SK-N-SH (cell line): ENCODE results near the gene CREB5. TPM values are rescaled to one million over a fixed set of nuclear protein-coding genes. Genes with fewer than 3 reads are reported as not detected.
A peak's percentile ranks its signal among the peaks of the same experiment; 100 is the strongest.

ENCODE experiments used
- CTCF ChIA-PET: fragments of 300-600, 350-600 bp; formaldehyde crosslinking; extraction: SDS; loops from one replicate; lab custom pipeline; 2021; lab: Yijun Ruan, JAX
- POLR2A ChIA-PET: fragments of 350-600 bp; sonication (Branson Sonifier 250); formaldehyde crosslinking; extraction: SDS; loops from one replicate; lab custom pipeline; 2020; ENCODE audit warnings: antibody characterized with exemption, inconsistent platforms; lab: Yijun Ruan, JAX
- DNase-seq: peaks from one replicate; pipeline ENCODE4 v3.0.0; 2012
- H2AFZ ChIP-seq: fragments of 200-600 bp; sonication (generic); 2 replicates; pipeline ENCODE4 v1.8.1; 2016; ENCODE audit warnings: antibody characterized with exemption, mild to moderate bottlenecking, low read depth
- H3F3A ChIP-seq: fragments of 200-600 bp; sonication (generic); replicated peaks from 2 replicates; pipeline ENCODE3; 2016; ENCODE audit warnings: antibody characterized with exemption, mild to moderate bottlenecking; ENCODE audit not compliant: insufficient read depth
- H3K27ac ChIP-seq, 2 experiments: fragments of 200-500 bp in 1 of 2; fragments of 200-600 bp in 1 of 2; sonication (Bioruptor generic) in 1 of 2; sonication (generic), shearing (Covaris generic) in 1 of 2; 2 replicates each; pipeline versions ENCODE4 v1.5.1 to v1.6.1; 2014 to 2016; ENCODE audit warnings: low read depth in 2 of 2, inconsistent platforms in 1 of 2, low read length in 1 of 2, mild to moderate bottlenecking in 1 of 2, mixed read lengths in 1 of 2
- H3K27me3 ChIP-seq: fragments of 200-600 bp; sonication (generic), shearing (Covaris generic); 2 replicates; pipeline ENCODE4 v1.6.1; 2016; ENCODE audit warnings: mixed run types; ENCODE audit not compliant: insufficient read depth
- H3K36me3 ChIP-seq, 2 experiments: fragments of 200-500 bp in 1 of 2; fragments of 200-600 bp in 1 of 2; sonication (Bioruptor generic) in 1 of 2; sonication (generic) in 1 of 2; replicated peaks in 1 of 2; 2 replicates each; pipeline versions ENCODE3 to v1.5.1; 2014 to 2016; ENCODE audit warnings: low read length in 1 of 2, mild to moderate bottlenecking in 1 of 2; ENCODE audit not compliant: insufficient read depth in 2 of 2, control insufficient read depth in 1 of 2
- H3K4me1 ChIP-seq, 2 experiments: fragments of 200-500 bp in 1 of 2; fragments of 200-600 bp in 1 of 2; sonication (Bioruptor generic) in 1 of 2; sonication (generic), shearing (Covaris generic) in 1 of 2; 2 replicates each; pipeline versions ENCODE4 v1.5.1 to v1.6.1; 2014 to 2016; ENCODE audit warnings: low read depth in 1 of 2, low read length in 1 of 2, mixed run types in 1 of 2; ENCODE audit not compliant: insufficient read depth in 2 of 2, control insufficient read depth in 1 of 2
- H3K4me2 ChIP-seq: fragments of 200-600 bp; sonication (generic), shearing (Covaris generic); 2 replicates; pipeline ENCODE4 v1.6.1; 2017; ENCODE audit warnings: mixed run types
- H3K4me3 ChIP-seq, 2 experiments: fragments of 200-500 bp in 1 of 2; fragments of 200-600 bp in 1 of 2; sonication (Bioruptor generic) in 1 of 2; sonication (generic), shearing (Covaris generic) in 1 of 2; 2 replicates each; pipeline versions ENCODE4 v1.5.1 to v1.8.1; 2014 to 2016; ENCODE audit warnings: low read depth in 2 of 2, inconsistent platforms in 1 of 2, low read length in 1 of 2, mild to moderate bottlenecking in 1 of 2, mixed read lengths in 1 of 2, moderate library complexity in 1 of 2
- H3K79me2 ChIP-seq: fragments of 200-600 bp; sonication (generic); 2 replicates; pipeline ENCODE4 v1.8.1; 2017; ENCODE audit warnings: mild to moderate bottlenecking; ENCODE audit not compliant: insufficient read depth
- H3K9ac ChIP-seq: fragments of 200-600 bp; sonication (generic); 2 replicates; pipeline ENCODE4 v1.6.1; 2017; ENCODE audit warnings: mixed run types
- H3K9me2 ChIP-seq: fragments of 200-600 bp; sonication (generic); 2 replicates; pipeline ENCODE4 v1.6.1; 2017; ENCODE audit warnings: mixed run types
- H3K9me3 ChIP-seq: fragments of 200-600 bp; sonication (generic); 2 replicates; pipeline ENCODE4 v1.6.1; 2017; ENCODE audit warnings: mixed run types, mild to moderate bottlenecking, moderate library complexity
- H4K20me1 ChIP-seq: fragments of 200-600 bp; sonication (generic); 2 replicates; pipeline ENCODE4 v1.6.1; 2017; ENCODE audit warnings: mild to moderate bottlenecking, mixed run types; ENCODE audit not compliant: insufficient read depth
- EP300 ChIP-seq, 2 experiments: IDR thresholded peaks; 2 replicates each; pipeline versions ENCODE4 v1.4.0 to v1.6.1; 2012; ENCODE audit warnings: borderline replicate concordance in 1 of 2, low read depth in 1 of 2, low read length in 1 of 2
- FOXJ3 ChIP-seq: sonication (generic); formaldehyde crosslinking; IDR thresholded peaks from 2 replicates; pipeline ENCODE4 v1.5.1; 2020; ENCODE audit warnings: mild to moderate bottlenecking, missing genetic modification reagents
- MEF2A ChIP-seq: IDR thresholded peaks from 2 replicates; pipeline ENCODE4 v1.4.0; 2012; ENCODE audit warnings: low read depth, borderline replicate concordance
- NFIC ChIP-seq: IDR thresholded peaks from 2 replicates; pipeline ENCODE4 v1.4.0; 2012; ENCODE audit warnings: borderline replicate concordance
- POLR2AphosphoS5 ChIP-seq: IDR thresholded peaks from 2 replicates; pipeline ENCODE4 v1.6.1; 2012; ENCODE audit warnings: low read depth, low read length
- RXRA ChIP-seq: IDR thresholded peaks from 2 replicates; pipeline ENCODE4 v1.4.0; 2012; ENCODE audit warnings: low read depth, mild to moderate bottlenecking, borderline replicate concordance
- SMC3 ChIP-seq: IDR thresholded peaks from 2 replicates; pipeline ENCODE4 v1.6.1; 2012; ENCODE audit warnings: low read depth, low read length, improper control_type of control experiment
- TCF12 ChIP-seq: IDR thresholded peaks from 2 replicates; pipeline ENCODE4 v1.4.0; 2012
- YY1 ChIP-seq: IDR thresholded peaks from 2 replicates; pipeline ENCODE4 v1.4.0; 2012; ENCODE audit warnings: low read depth, mild to moderate bottlenecking
- WGBS: methylation state at CpG from one replicate; pipeline ENCODE4 v1.1.6; 2017; ENCODE audit warnings: low lambda C conversion rate; 5-methylcytosine and 5-hydroxymethylcytosine counted together
- polyA plus RNA-seq, 3 experiments: library from polyadenylated mRNA; depleted of rRNA; stranded (reverse); fragments of >200 nt; gene quantifications; 2 replicates each; pipeline ENCODE4 v1.2.3, GENCODE V29; 2012
- TF ChIP-seq, protein P1 (sequence below): IDR thresholded peaks from 2 replicates; pipeline ENCODE4 v1.6.1; 2012; ENCODE audit warnings: mild to moderate bottlenecking, low read depth, low read length, moderate library complexity

CREB5 gene
- polyA plus RNA-seq, 1 of the 3 experiments (the other 2 are of a cell fraction), result 19.3 TPM

DNA sequence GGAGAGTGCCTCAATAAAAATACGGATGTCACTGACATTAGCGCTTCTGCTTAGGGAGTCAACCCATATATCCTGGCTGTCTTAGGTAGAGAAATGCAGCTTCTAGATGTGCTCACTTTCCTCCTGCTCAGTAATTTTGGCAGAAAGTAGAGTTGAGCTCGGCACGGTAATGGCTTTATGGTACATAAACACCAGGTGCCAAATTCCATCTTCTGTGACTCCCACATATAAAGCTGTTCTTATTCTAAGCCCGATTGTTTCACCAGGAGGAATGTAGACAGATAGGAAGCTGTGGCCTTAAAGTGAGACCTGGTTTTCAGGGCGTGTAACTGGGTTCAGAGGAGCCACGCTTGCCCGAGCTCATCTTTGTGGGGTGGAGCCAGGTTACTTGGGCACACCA is 143.7 kb downstream of the CREB5 start (continued):
- TF ChIP-seq, protein P1, sequence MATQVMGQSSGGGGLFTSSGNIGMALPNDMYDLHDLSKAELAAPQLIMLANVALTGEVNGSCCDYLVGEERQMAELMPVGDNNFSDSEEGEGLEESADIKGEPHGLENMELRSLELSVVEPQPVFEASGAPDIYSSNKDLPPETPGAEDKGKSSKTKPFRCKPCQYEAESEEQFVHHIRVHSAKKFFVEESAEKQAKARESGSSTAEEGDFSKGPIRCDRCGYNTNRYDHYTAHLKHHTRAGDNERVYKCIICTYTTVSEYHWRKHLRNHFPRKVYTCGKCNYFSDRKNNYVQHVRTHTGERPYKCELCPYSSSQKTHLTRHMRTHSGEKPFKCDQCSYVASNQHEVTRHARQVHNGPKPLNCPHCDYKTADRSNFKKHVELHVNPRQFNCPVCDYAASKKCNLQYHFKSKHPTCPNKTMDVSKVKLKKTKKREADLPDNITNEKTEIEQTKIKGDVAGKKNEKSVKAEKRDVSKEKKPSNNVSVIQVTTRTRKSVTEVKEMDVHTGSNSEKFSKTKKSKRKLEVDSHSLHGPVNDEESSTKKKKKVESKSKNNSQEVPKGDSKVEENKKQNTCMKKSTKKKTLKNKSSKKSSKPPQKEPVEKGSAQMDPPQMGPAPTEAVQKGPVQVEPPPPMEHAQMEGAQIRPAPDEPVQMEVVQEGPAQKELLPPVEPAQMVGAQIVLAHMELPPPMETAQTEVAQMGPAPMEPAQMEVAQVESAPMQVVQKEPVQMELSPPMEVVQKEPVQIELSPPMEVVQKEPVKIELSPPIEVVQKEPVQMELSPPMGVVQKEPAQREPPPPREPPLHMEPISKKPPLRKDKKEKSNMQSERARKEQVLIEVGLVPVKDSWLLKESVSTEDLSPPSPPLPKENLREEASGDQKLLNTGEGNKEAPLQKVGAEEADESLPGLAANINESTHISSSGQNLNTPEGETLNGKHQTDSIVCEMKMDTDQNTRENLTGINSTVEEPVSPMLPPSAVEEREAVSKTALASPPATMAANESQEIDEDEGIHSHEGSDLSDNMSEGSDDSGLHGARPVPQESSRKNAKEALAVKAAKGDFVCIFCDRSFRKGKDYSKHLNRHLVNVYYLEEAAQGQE, result no peak
- TF ChIP-seq FOXJ3 (no peak), SMC3 (no peak), RXRA (no peak)

DNA sequence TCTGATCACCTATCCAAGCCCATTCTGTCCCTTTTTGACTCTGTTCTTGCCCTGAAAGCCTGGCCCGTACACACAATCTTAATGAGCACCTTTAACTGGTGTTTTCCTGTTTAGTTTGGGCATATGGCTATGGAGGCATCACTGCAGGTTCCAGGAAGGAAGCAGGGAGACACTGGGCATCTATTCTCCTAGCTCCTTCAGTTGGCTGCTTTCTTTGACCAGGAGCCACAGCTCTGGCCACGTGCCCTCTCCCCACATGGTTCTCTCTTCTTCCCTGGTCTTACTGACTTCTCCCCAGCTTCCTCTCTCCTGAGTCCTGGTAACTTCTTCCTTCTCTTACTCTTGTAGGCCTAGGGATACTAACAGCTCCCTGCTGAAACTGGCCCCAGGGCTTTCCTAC is 144.4 kb downstream of the CREB5 start:
- Histone ChIP-seq H3K4me1 (peaks cover 0 to 35% of the 10 kb centered on the region in 2 experiments; a peak in 2 of 4 replicates), H2AFZ (no peak overlapping the region), H4K20me1 (no peaks in the 10 kb centered on the region), H3K36me3 (no peaks in the 10 kb centered on the region), H3K9me2 (no peaks in the 10 kb centered on the region), H3F3A (no peaks in the 10 kb centered on the region), H3K9ac (no peak overlapping the region), H3K9me3 (no peaks in the 10 kb centered on the region), H3K79me2 (no peaks in the 10 kb centered on the region), H3K4me3 (no peak overlapping the region), H3K27me3 (no peaks in the 10 kb centered on the region; the same call in 1 of the 2 replicates), H3K27ac (no peak overlapping the region), H3K4me2 (no peak overlapping the region)
- WGBS, result 37% methylated on average over 2 of the region's 2 CpGs
- CTCF ChIA-PET, result interaction anchor here (1.2 to 1.5 kb wide), 2 partner anchors 20 to 297 kb away, joined by 3 read pairs; no protein-coding TSS in a partner anchor
- DNase-seq, result no peak
- POLR2A ChIA-PET, result no interaction called here
- TF ChIP-seq MEF2A, result no peak
- no peak for TF ChIP-seq TCF12
- TF ChIP-seq NFIC, result no peak
- TF ChIP-seq YY1, result no peak

DNA sequence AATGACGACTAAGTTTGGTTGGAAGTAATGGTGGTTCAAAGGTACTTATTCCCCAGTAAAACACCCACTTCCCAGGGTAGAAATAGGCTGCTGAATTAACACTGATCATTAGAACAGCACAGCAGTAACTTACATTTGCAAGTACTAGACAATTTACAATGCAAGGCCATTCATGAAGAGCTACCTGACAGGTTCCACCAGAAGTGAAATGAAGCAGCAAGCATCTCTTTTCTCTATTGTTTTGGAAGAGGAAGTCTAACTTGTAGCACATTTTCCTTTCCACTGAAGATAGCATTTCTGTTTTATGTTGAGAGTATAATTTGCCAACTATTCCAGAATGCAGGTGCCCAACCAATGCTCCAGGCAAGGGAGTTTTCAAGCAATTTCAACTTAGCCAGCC is 145.9 kb downstream of the CREB5 start:
- H2AFZ ChIP-seq, result no peak overlapping the region
- H3F3A ChIP-seq, result no peaks in the 10 kb centered on the region
- 56% methylated on average over 1 of the region's 1 CpG for WGBS
- no peak overlapping the region for H3K4me3 ChIP-seq
- no peak for DNase-seq
- no peaks in the 10 kb centered on the region for H3K79me2 ChIP-seq
- CTCF ChIA-PET, result interaction anchor here (1.7 to 3.0 kb wide), 2 partner anchors 12 to 69 kb away, joined by 4 to 15 read pairs; no protein-coding TSS in a partner anchor
- no peaks in the 10 kb centered on the region for H3K36me3 ChIP-seq
- H3K9me2 ChIP-seq, result no peaks in the 10 kb centered on the region
- POLR2A ChIA-PET, result no interaction called here
- H3K9ac ChIP-seq, result no peak overlapping the region
- H3K4me1 ChIP-seq, result peaks cover 0 to 26% of the 10 kb centered on the region in 2 experiments; a peak in 2 of 4 replicates
- no peak for TF ChIP-seq POLR2AphosphoS5
- TF ChIP-seq EP300 (IDR thresholded peaks at IDR 0.05; ENCODE audit: borderline replicate concordance in 1 of 2, low read depth in 1 of 2, low read length in 1 of 2), result 0 out of 4 replicates have a peak, but pooled peaks of 1 of the 2 experiments have one; percentile 27
- TF ChIP-seq, all 33 proteins: peak for 1
- H4K20me1 ChIP-seq, result no peaks in the 10 kb centered on the region
- H3K9me3 ChIP-seq, result no peaks in the 10 kb centered on the region
- H3K4me2 ChIP-seq, result no peak overlapping the region
- no peaks in the 10 kb centered on the region; the same call in 1 of the 2 replicates for H3K27me3 ChIP-seq
- no peak overlapping the region for H3K27ac ChIP-seq
